Stomach (tissue), 4 donors: ENCODE results near the gene SH3RF3.

Source experiments
- EP300 ChIP-seq: sonication (generic); formaldehyde crosslinking; IDR thresholded peaks from one replicate; pipeline ENCODE4 v1.6.1; 2017; ENCODE audit warnings: antibody characterized with exemption
- POLR2A ChIP-seq, 4 donors: fragments of 450-650 bp; IDR thresholded peaks; one replicate each; pipeline ENCODE4 v1.6.1; 2016; ENCODE audit warnings: antibody characterized with exemption in 4 of 4, control low read depth in 2 of 4, mild to moderate bottlenecking in 1 of 4, moderate library complexity in 1 of 4
- TF ChIP-seq, protein P1 (sequence below), 7 experiments: fragments of 450-650 bp in 4 of 7; fragments of 200-600 bp in 3 of 7; sonication (generic) in 3 of 7; IDR thresholded peaks; one replicate each; pipeline ENCODE4 v1.5.1; 2016 to 2019; ENCODE audit warnings: antibody characterized with exemption in 7 of 7, control low read depth in 2 of 7, mild to moderate bottlenecking in 1 of 7

DNA sequence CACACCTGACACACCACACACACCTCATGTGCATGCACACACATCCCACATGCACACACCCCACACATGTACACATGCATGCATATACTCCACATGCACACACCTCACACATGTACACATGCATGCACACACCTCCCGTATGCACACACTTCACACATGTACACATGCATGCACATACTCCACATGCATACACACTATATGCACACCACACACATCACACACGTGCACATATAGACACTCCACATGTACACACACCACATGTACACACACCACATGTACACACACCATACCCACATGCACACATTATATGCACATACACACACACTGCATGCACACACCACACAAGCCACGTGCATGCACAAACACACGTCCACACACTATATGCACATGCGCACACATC, 384.2 kb downstream of the SH3RF3 start:
- TF ChIP-seq, protein P1, sequence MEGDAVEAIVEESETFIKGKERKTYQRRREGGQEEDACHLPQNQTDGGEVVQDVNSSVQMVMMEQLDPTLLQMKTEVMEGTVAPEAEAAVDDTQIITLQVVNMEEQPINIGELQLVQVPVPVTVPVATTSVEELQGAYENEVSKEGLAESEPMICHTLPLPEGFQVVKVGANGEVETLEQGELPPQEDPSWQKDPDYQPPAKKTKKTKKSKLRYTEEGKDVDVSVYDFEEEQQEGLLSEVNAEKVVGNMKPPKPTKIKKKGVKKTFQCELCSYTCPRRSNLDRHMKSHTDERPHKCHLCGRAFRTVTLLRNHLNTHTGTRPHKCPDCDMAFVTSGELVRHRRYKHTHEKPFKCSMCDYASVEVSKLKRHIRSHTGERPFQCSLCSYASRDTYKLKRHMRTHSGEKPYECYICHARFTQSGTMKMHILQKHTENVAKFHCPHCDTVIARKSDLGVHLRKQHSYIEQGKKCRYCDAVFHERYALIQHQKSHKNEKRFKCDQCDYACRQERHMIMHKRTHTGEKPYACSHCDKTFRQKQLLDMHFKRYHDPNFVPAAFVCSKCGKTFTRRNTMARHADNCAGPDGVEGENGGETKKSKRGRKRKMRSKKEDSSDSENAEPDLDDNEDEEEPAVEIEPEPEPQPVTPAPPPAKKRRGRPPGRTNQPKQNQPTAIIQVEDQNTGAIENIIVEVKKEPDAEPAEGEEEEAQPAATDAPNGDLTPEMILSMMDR (IDR thresholded peaks at IDR 0.05): no peak
- TF ChIP-seq POLR2A (IDR thresholded peaks at IDR 0.05) (no peak), EP300 (no peak)
